PC-9 (cell line): ENCODE data around the gene MYO1E. TPM values are rescaled to one million over a fixed set of nuclear protein-coding genes. Genes with fewer than 3 reads are reported as not detected.

Experiments
- BruUV-seq: library from RNA; stranded (reverse); fragments of 400-500 nt; replicated peaks from 2 replicates; lab custom pipeline; 2021; lab: Mats Ljungman, UMichigan
- CTCF ChIA-PET: fragments of 300-600 bp; sonication (Branson Sonifier 250); formaldehyde crosslinking; loops from one replicate; lab custom pipeline; 2022; ENCODE audit warnings: antibody characterized with exemption; lab: Charles Lee
- POLR2A ChIA-PET: fragments of 300-600 bp; sonication (Branson Sonifier 250); formaldehyde crosslinking; loops from one replicate; lab custom pipeline; 2022; ENCODE audit warnings: antibody characterized with exemption; ENCODE audit not compliant: unreplicated experiment; lab: Charles Lee
- DNase-seq, 2 experiments: peaks; one replicate each; pipeline versions ENCODE4 v3.0.0 to v3.0.0-alpha.2; 2015 to 2022; ENCODE audit warnings: mixed read lengths in 1 of 2
- H2AFZ ChIP-seq: fragments of 200-600 bp; sonication (generic); 2 replicates; pipeline ENCODE4 v1.8.1; 2017; ENCODE audit warnings: antibody characterized with exemption
- H3F3A ChIP-seq: fragments of 200-600 bp; sonication (generic); 2 replicates; pipeline ENCODE4 v1.8.1; 2017; ENCODE audit warnings: antibody characterized with exemption, mild to moderate bottlenecking, low read depth; ENCODE audit not compliant: insufficient read depth
- H3K27ac ChIP-seq: fragments of 200-600 bp; sonication (generic); 2 replicates; pipeline ENCODE4 v1.6.1; 2016; ENCODE audit warnings: mixed run types
- H3K27me3 ChIP-seq: fragments of 200-600 bp; sonication (generic); 2 replicates; pipeline ENCODE4 v1.6.1; 2016; ENCODE audit warnings: low read depth, mixed run types; ENCODE audit not compliant: insufficient read depth
- H3K36me3 ChIP-seq: fragments of 200-600 bp; sonication (generic); 2 replicates; pipeline ENCODE4 v1.6.1; 2016; ENCODE audit warnings: low read depth, mixed run types
- H3K4me1 ChIP-seq: fragments of 200-600 bp; sonication (generic); replicated peaks from 2 replicates; pipeline ENCODE4 v1.6.1; 2016; ENCODE audit warnings: mixed run types; ENCODE audit not compliant: insufficient read depth
- H3K4me2 ChIP-seq: fragments of 200-600 bp; sonication (generic); 2 replicates; pipeline ENCODE4 v1.6.1; 2017; ENCODE audit warnings: mixed run types
- H3K4me3 ChIP-seq: fragments of 200-600 bp; sonication (generic); 2 replicates; pipeline ENCODE4 v1.6.1; 2016; ENCODE audit warnings: mixed run types
- H3K79me2 ChIP-seq: fragments of 200-600 bp; sonication (generic); 2 replicates; pipeline ENCODE4 v1.6.1; 2017; ENCODE audit warnings: low read depth, mixed run types
- H3K9me2 ChIP-seq: fragments of 200-600 bp; sonication (generic); 2 replicates; pipeline ENCODE4 v1.8.1; 2017; ENCODE audit warnings: mild to moderate bottlenecking; ENCODE audit not compliant: insufficient read depth
- H3K9me3 ChIP-seq: fragments of 200-600 bp; sonication (generic); 2 replicates; pipeline ENCODE4 v1.8.1; 2016; ENCODE audit warnings: low read depth; ENCODE audit not compliant: insufficient read depth
- H4K20me1 ChIP-seq: fragments of 200-600 bp; sonication (generic); 2 replicates; pipeline ENCODE4 v1.8.1; 2017; ENCODE audit not compliant: insufficient read depth
- CTCF ChIP-seq: fragments of 200-600 bp; sonication (generic); conservative IDR thresholded peaks from 2 replicates; pipeline ENCODE4 v1.6.1; 2017; ENCODE audit warnings: mixed run types, antibody characterized with exemption, mild to moderate bottlenecking, moderate library complexity
- EZH2 ChIP-seq: fragments of 200-600 bp; sonication (generic); IDR thresholded peaks from 2 replicates; pipeline ENCODE4 v1.8.0; 2017; ENCODE audit warnings: antibody characterized with exemption, low read depth
- intact Hi-C: fragments of 100-400 bp; cut with micrococcal nuclease; formaldehyde crosslinking; loops from one replicate; pipeline ENCODE4 v1.10.0; 2022; ENCODE audit not compliant: unreplicated experiment
- total RNA-seq: library from RNA; stranded (reverse); gene quantifications from 2 replicates; pipeline ENCODE4 v1.2.3, GENCODE V29; 2021

Gene MYO1E
- total RNA-seq, 1 experiment from 2014 or later: 156 TPM

- H3K4me3 ChIP-seq: no peak overlapping the region
- no peaks in the 10 kb centered on the region for H4K20me1 ChIP-seq
- intact Hi-C loops: loop anchor here (1.0 to 5.0 kb wide), 5 partner anchors 23 to 367 kb away; partner anchors contain the start of genes MYO1E and SLTM
- H3K27me3 ChIP-seq: no peaks in the 10 kb centered on the region
- ChIA-PET POLR2A (interaction anchor here (0.6 to 2.0 kb wide), 5 partner anchors 14 to 107 kb away, joined by 3 to 16 read pairs (median 6); partner anchors contain the start of gene MYO1E), CTCF (interaction anchor here (0.6 kb wide), 1 partner anchor 9 kb away, joined by 9 read pairs; no protein-coding TSS in a partner anchor)
- H3K4me2 ChIP-seq: peak overlapping the region; percentile 65
- H3K79me2 ChIP-seq: peaks cover 90% of the 10 kb centered on the region
- peaks cover 99% of the 10 kb centered on the region for H3K4me1 ChIP-seq
- H3K9me3 ChIP-seq: no peaks in the 10 kb centered on the region
- H2AFZ ChIP-seq: no peak overlapping the region
- DNase-seq: no peak
- TF ChIP-seq CTCF (no peak), EZH2 (no peak)
- peaks cover 80% of the 10 kb centered on the region for H3F3A ChIP-seq
- no TSS peak for BruUV-seq
- peak overlapping the region; percentile 97 for H3K27ac ChIP-seq
- no peaks in the 10 kb centered on the region for H3K9me2 ChIP-seq
- 0 out of 2 replicates have a peak, but pooled peaks cover 5% of the 10 kb centered on the region for H3K36me3 ChIP-seq
These were observed 73.8 kb downstream of the MYO1E start for GRCh38 chr15:59298854-59299250.

- BruUV-seq: TSS peak; percentile 36
- Histone ChIP-seq H3F3A (peaks cover 80% of the 10 kb centered on the region), H2AFZ (no peak overlapping the region), H3K4me1 (peaks cover 98% of the 10 kb centered on the region), H3K4me2 (peak overlapping the region; percentile 65), H3K79me2 (peaks cover 89% of the 10 kb centered on the region), H4K20me1 (no peaks in the 10 kb centered on the region), H3K27me3 (no peaks in the 10 kb centered on the region), H3K4me3 (no peak overlapping the region), H3K36me3 (0 out of 2 replicates have a peak, but pooled peaks cover 5% of the 10 kb centered on the region), H3K9me2 (no peaks in the 10 kb centered on the region), H3K27ac (peak overlapping the region; percentile 97), H3K9me3 (no peaks in the 10 kb centered on the region)
- DNase-seq: peak; percentile 71 to 94
- TF ChIP-seq CTCF (no peak), EZH2 (no peak)
- ChIA-PET CTCF (interaction anchor here (0.6 kb wide), 1 partner anchor 9 kb away, joined by 9 read pairs; no protein-coding TSS in a partner anchor), POLR2A (interaction anchor here (0.6 to 1.0 kb wide), 3 partner anchors 14 to 107 kb away, joined by 5 to 7 read pairs (median 6); partner anchors contain the start of gene MYO1E)
- intact Hi-C loops: loop anchor here (1.0 to 5.0 kb wide), 5 partner anchors 22 to 366 kb away; partner anchors contain the start of genes MYO1E and SLTM
These were observed 74.3 kb downstream of the MYO1E start for GRCh38 chr15:59298225-59298853.

GRCh38 chr15:59296181-59296617 is 76.5 kb downstream of the MYO1E start:
- ChIA-PET CTCF (interaction anchor here (0.6 kb wide), 1 partner anchor 15 kb away, joined by 3 read pairs; no protein-coding TSS in a partner anchor), POLR2A (interaction anchor here (0.6 to 0.8 kb wide), 3 partner anchors 17 to 126 kb away, joined by 3 to 9 read pairs (median 4); no protein-coding TSS in a partner anchor)
- Histone ChIP-seq H3K4me3 (peak overlapping the region; percentile 25; the same call in 1 of the 2 replicates), H3K9me2 (no peaks in the 10 kb centered on the region), H2AFZ (no peak overlapping the region), H3K4me1 (peaks cover 98% of the 10 kb centered on the region), H3K36me3 (0 out of 2 replicates have a peak, but pooled peaks cover 5% of the 10 kb centered on the region), H3K4me2 (peak overlapping the region; percentile 76), H3K27me3 (no peaks in the 10 kb centered on the region), H3K79me2 (peaks cover 88% of the 10 kb centered on the region), H4K20me1 (no peaks in the 10 kb centered on the region), H3K27ac (peak overlapping the region; percentile 97), H3F3A (peaks cover 70% of the 10 kb centered on the region), H3K9me3 (no peaks in the 10 kb centered on the region)
- no TSS peak for BruUV-seq
- DNase-seq: peak; percentile 31 to 80
- TF ChIP-seq CTCF (no peak), EZH2 (no peak)
- intact Hi-C loops: loop anchor here (5.0 kb wide), 2 partner anchors 76 to 364 kb away; partner anchors contain the start of genes MYO1E and SLTM
